Lower leg skin (tissue), 3 donors: ENCODE data around the gene PBX1.

Experiments
- POLR2A ChIP-seq, 2 donors: fragments of 450-650 bp; IDR thresholded peaks; one replicate each; pipeline ENCODE4 v1.6.1; 2016 to 2017; ENCODE audit warnings: antibody characterized with exemption in 2 of 2, mild to moderate bottlenecking in 1 of 2, moderate library complexity in 1 of 2
- TF ChIP-seq, protein P1 (sequence below), 3 donors: fragments of 450-650 bp; IDR thresholded peaks; one replicate each; pipeline ENCODE4 v1.5.1; 2016; ENCODE audit warnings: antibody characterized with exemption in 3 of 3, mild to moderate bottlenecking in 3 of 3, moderate library complexity in 2 of 3

DNA sequence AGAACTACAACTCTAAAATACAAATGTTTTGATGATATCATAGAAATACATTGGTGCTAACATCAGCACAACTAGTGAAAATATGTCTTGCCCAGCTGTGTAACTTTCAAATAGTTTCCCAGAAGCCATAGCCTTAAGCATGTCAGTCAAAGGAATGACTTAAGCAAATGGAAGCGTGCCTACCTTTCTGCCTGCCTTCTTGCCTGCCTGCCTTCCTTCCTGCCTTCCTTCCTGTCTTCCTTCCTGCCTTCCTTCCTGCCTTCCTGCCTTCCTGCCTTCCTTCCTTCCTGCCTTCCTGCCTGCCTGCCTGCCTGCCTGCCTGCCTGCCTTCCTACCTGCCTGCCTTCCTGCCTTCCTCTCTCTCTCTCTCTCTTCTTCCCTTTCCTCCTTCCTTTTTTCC lies 104.0 kb downstream of the PBX1 start:
- TF ChIP-seq, protein P1, sequence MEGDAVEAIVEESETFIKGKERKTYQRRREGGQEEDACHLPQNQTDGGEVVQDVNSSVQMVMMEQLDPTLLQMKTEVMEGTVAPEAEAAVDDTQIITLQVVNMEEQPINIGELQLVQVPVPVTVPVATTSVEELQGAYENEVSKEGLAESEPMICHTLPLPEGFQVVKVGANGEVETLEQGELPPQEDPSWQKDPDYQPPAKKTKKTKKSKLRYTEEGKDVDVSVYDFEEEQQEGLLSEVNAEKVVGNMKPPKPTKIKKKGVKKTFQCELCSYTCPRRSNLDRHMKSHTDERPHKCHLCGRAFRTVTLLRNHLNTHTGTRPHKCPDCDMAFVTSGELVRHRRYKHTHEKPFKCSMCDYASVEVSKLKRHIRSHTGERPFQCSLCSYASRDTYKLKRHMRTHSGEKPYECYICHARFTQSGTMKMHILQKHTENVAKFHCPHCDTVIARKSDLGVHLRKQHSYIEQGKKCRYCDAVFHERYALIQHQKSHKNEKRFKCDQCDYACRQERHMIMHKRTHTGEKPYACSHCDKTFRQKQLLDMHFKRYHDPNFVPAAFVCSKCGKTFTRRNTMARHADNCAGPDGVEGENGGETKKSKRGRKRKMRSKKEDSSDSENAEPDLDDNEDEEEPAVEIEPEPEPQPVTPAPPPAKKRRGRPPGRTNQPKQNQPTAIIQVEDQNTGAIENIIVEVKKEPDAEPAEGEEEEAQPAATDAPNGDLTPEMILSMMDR (IDR thresholded peaks at IDR 0.05) = no peak
- no peak for TF ChIP-seq POLR2A (IDR thresholded peaks at IDR 0.05)
